Measurements from ENCODE around the gene GRPEL1. TPM values are rescaled to one million over a fixed set of nuclear protein-coding genes. Genes with fewer than 3 reads are reported as not detected.

The GRPEL1 gene
- total and polyA plus RNA-seq, 10 of the 15 experiments (the other 5 are each of a cell fraction or from before 2014, with no cell fraction given), result 30.8 to 119 (median 67.6) TPM

- peak; percentile 99; a peak in 5 of 6 replicates for TF ChIP-seq CTCF (IDR thresholded peaks at IDR 0.05 in 2 of 3, conservative IDR thresholded peaks at IDR 0.05 in 1 of 3; ENCODE audit: control insufficient read depth in 2 of 3, extremely low read depth in 1 of 3, insufficient read depth in 1 of 3, low read depth in 3 of 3, low read length in 3 of 3)
- TF ChIP-seq MXI1 (IDR thresholded peaks at IDR 0.05; ENCODE audit: low read depth, low read length), result no peak
- no peak for TF ChIP-seq SIX5 (IDR thresholded peaks at IDR 0.05; ENCODE audit: low read depth, low read length, severe bottlenecking)
- TF ChIP-seq CHD1 (IDR thresholded peaks at IDR 0.05; ENCODE audit: low read depth, low read length), result no peak
- TF ChIP-seq KDM1A (IDR thresholded peaks at IDR 0.05; ENCODE audit: borderline replicate concordance), result no peak
- no peak for TF ChIP-seq NFIC (IDR thresholded peaks at IDR 0.05; ENCODE audit: low read depth, low read length)
- TF ChIP-seq ZNF274 (IDR thresholded peaks at IDR 0.05; ENCODE audit: insufficient read depth, insufficient read length), result no peak
- no peak for TF ChIP-seq HDGF (IDR thresholded peaks at IDR 0.05)
- TF ChIP-seq MAX (IDR thresholded peaks at IDR 0.05; ENCODE audit: low read depth, low read length), result 0 out of 2 replicates have a peak, but pooled peaks have one; percentile 30
- no peak for TF ChIP-seq RELA (IDR thresholded peaks at IDR 0.05; ENCODE audit: borderline replicate concordance, partially characterized antibody)
- no peak for TF ChIP-seq WRNIP1 (IDR thresholded peaks at IDR 0.05; ENCODE audit: borderline replicate concordance, low read depth, low read length)
- no peak for TF ChIP-seq SKIL (IDR thresholded peaks at IDR 0.05; ENCODE audit: low read depth, poor library complexity, severe bottlenecking)
- TF ChIP-seq ZNF384 (IDR thresholded peaks at IDR 0.05; ENCODE audit: borderline replicate concordance, low read depth, low read length), result no peak
- TF ChIP-seq ZSCAN29 (IDR thresholded peaks at IDR 0.05), result no peak
- TF ChIP-seq MEF2A (IDR thresholded peaks at IDR 0.05; ENCODE audit: insufficient read depth, low read depth, low read length), result no peak
- no peak for TF ChIP-seq ZBTB11 (CRISPR knock-in tag; IDR thresholded peaks at IDR 0.05)
- no peak for TF ChIP-seq ZNF687 (IDR thresholded peaks at IDR 0.05)
Observed at GRCh38 chr4:7070729-7071511, 3.1 kb upstream of the GRPEL1 start (continued).
